Activated CD8-positive, alpha-beta T cell treated with anti-CD3 and anti-CD28 coated beads for 36 hours (primary cell): ENCODE data around the gene KCNMB4. TPM values are rescaled to one million over a fixed set of nuclear protein-coding genes. Genes with fewer than 3 reads are reported as not detected.

Source experiments
- ATAC-seq: fragments of 200-7000 bp; cut with Tn5 transposase; one replicate; pipeline ENCODE4 v1.10.0; 2021; ENCODE audit warnings: mild to moderate bottlenecking, moderate library complexity
- CTCF ChIA-PET: fragments of 350-600 bp; sonication (Branson Sonifier 250); formaldehyde crosslinking; loops from one replicate; lab custom pipeline; 2021; ENCODE audit warnings: antibody characterized with exemption; lab: Charles Lee
- POLR2A ChIA-PET: fragments of 350-600 bp; sonication (Branson Sonifier 250); formaldehyde crosslinking; loops from one replicate; lab custom pipeline; 2021; ENCODE audit warnings: antibody characterized with exemption; lab: Charles Lee
- DNase-seq: peaks from one replicate; pipeline ENCODE4 v3.0.0-alpha.2; 2020
- H3K27ac Mint-ChIP-seq: one replicate; pipeline ENCODE4 v1.8.0; 2021; ENCODE audit warnings: mild to moderate bottlenecking, mixed read lengths
- H3K27me3 Mint-ChIP-seq: one replicate; pipeline ENCODE4 v1.8.0; 2021; ENCODE audit warnings: mixed read lengths
- H3K36me3 Mint-ChIP-seq: one replicate; pipeline ENCODE4 v1.8.0; 2021; ENCODE audit warnings: low read depth, mixed read lengths
- H3K4me1 Mint-ChIP-seq: one replicate; pipeline ENCODE4 v1.8.0; 2021; ENCODE audit warnings: low read depth, mixed read lengths
- H3K4me3 Mint-ChIP-seq: one replicate; pipeline ENCODE4 v1.8.0; 2021; ENCODE audit warnings: mild to moderate bottlenecking, moderate library complexity, mixed read lengths
- H3K9me3 Mint-ChIP-seq: one replicate; pipeline ENCODE4 v1.8.0; 2021; ENCODE audit warnings: mixed read lengths
- intact Hi-C: fragments of 100-400 bp; cut with micrococcal nuclease; formaldehyde crosslinking; loops from one replicate; pipeline ENCODE4 v1.10.0; 2022
- total RNA-seq, 2 experiments: library from RNA; stranded (reverse); gene quantifications; one replicate each; pipeline ENCODE4 v1.2.3, GENCODE V29; 2021
- TF ChIP-seq, protein P1 (sequence below): fragments of 200-600 bp; IDR thresholded peaks from one replicate; pipeline ENCODE4 v1.8.0; 2022; ENCODE audit warnings: antibody characterized with exemption, mild to moderate bottlenecking

The KCNMB4 gene
- total RNA-seq, 2 experiments from 2014 or later = 1.0 to 1.3 TPM

DNA sequence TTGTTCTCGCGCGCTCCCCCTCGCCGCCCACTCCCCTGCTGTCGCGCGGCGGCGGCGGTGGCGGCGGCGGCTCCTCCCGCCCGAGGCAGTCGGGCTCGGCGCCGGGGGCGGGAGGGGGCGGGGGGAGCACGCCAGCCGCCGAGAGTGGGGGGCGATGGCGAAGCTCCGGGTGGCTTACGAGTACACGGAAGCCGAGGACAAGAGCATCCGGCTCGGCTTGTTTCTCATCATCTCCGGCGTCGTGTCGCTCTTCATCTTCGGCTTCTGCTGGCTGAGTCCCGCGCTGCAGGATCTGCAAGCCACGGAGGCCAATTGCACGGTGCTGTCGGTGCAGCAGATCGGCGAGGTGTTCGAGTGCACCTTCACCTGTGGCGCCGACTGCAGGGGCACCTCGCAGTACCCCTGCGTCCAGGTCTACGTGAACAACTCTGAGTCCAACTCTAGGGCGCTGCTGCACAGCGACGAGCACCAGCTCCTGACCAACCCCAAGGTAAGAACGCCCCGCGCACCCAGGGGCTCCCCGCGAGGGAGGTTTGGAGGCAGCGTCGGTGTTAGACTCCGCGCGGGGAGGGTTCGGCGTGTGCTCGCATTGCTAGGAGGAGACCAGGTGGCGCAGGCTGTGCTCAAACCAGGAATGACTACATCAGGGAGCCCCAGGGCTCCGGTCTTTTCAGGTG, 629 bp downstream of the KCNMB4 start:
- no peaks in the 10 kb centered on the region for H3K9me3 Mint-ChIP-seq
- ChIA-PET CTCF (interaction anchor here (1.0 kb wide), 1 partner anchor 10 kb away, joined by 3 read pairs; no protein-coding TSS in a partner anchor), POLR2A (interaction anchor here (1.0 to 1.7 kb wide), 2 partner anchors 9 kb away, joined by 4 to 5 read pairs; no protein-coding TSS in a partner anchor)
- peaks cover 15% of the 10 kb centered on the region for H3K4me1 Mint-ChIP-seq
- H3K4me3 Mint-ChIP-seq = peak overlapping the region; percentile 95
- TF ChIP-seq, protein P1, sequence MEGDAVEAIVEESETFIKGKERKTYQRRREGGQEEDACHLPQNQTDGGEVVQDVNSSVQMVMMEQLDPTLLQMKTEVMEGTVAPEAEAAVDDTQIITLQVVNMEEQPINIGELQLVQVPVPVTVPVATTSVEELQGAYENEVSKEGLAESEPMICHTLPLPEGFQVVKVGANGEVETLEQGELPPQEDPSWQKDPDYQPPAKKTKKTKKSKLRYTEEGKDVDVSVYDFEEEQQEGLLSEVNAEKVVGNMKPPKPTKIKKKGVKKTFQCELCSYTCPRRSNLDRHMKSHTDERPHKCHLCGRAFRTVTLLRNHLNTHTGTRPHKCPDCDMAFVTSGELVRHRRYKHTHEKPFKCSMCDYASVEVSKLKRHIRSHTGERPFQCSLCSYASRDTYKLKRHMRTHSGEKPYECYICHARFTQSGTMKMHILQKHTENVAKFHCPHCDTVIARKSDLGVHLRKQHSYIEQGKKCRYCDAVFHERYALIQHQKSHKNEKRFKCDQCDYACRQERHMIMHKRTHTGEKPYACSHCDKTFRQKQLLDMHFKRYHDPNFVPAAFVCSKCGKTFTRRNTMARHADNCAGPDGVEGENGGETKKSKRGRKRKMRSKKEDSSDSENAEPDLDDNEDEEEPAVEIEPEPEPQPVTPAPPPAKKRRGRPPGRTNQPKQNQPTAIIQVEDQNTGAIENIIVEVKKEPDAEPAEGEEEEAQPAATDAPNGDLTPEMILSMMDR = no peak
- peak; percentile 64 for ATAC-seq
- intact Hi-C loops = loop anchor here (5.0 kb wide), 1 partner anchor 124 kb away; the partner anchor contains the start of gene CNOT2
- DNase-seq = peak; percentile 71
- no peaks in the 10 kb centered on the region for H3K36me3 Mint-ChIP-seq
- H3K27ac Mint-ChIP-seq = peak overlapping the region; percentile 59
- H3K27me3 Mint-ChIP-seq = peaks cover 9% of the 10 kb centered on the region

DNA sequence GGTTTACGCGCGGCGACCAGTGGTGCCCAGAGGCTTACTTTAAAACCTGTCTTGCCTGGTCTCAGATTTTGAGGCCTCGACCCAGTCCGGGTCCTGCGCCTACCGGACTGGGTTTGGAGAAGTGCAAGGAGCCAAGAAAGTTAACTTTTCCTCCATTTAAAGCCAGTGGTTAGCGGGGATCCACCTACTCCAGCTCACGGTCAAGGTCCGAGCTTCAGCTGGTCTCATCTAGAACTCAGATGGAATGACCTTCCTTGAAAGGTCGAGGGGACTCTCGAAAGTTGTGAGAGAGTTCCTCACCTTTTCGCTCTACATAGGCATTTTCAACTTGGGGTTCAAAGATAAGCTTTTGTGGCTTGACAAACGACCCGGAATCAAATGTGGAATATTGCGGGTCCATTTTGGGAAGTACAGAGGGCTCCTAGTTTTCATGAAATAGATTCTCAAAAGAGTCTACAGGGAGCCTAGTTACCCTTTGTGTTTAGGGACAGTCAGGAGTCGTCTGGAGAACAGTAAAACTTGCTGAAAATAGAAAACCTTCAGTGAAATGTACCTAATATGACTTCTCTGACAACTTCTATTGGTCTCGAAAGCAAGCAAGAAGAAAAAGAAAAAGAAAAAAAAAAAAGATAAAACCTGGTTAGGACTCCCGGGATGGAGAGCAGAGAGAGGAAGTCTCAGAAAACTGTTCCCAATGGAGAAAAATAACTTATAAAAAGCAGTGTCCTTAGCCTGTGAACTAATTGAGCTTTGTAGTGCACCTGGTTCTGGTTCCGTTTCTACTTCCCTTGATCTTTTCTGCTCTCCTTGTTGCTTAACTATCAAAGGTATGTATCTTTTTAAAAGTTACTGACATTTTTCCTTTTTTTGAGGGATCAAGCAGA, 1.4 kb downstream of the KCNMB4 start:
- Mint-ChIP-seq H3K36me3 (no peaks in the 10 kb centered on the region), H3K4me1 (peaks cover 15% of the 10 kb centered on the region), H3K27ac (peak overlapping the region; percentile 59), H3K4me3 (peak overlapping the region; percentile 95), H3K27me3 (peaks cover 9% of the 10 kb centered on the region), H3K9me3 (no peaks in the 10 kb centered on the region)
- ChIA-PET CTCF (interaction anchor here (1.0 kb wide), 1 partner anchor 9 kb away, joined by 3 read pairs; no protein-coding TSS in a partner anchor), POLR2A (no interaction called here)
- ATAC-seq = no peak
- TF ChIP-seq, protein P1 = no peak
- DNase-seq = no peak
- intact Hi-C loops = loop anchor here (5.0 kb wide), 1 partner anchor 125 kb away; the partner anchor contains the start of gene CNOT2

DNA sequence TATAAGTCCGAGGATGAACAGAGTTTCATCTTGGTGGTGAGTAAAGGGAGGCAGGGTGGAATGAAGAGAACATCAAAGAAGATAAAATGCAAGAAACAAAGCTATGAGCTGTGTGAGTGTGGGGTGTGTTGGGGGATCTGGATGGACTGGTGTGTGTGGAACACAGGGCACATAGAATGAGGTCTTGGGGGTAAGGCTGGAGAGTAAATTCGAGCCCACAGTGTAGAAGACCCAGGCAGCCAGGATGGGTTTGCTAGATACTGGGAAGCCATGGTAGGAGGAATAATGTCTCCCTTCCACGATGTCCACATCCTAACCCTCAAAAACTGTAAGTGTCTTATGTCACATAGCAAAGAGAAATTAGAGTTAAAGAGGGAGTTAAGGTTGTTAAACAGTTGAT, 6.8 kb downstream of the KCNMB4 start:
- Mint-ChIP-seq H3K9me3 (no peaks in the 10 kb centered on the region), H3K27me3 (no peaks in the 10 kb centered on the region), H3K4me1 (peaks cover under 1% of the 10 kb centered on the region), H3K27ac (no peak overlapping the region), H3K4me3 (no peak overlapping the region), H3K36me3 (no peaks in the 10 kb centered on the region)
- ATAC-seq = no peak
- no peak for DNase-seq
- CTCF ChIA-PET = no interaction called here
- TF ChIP-seq, protein P1 = no peak
- intact Hi-C loops = no loop called here
- POLR2A ChIA-PET = no interaction called here

DNA sequence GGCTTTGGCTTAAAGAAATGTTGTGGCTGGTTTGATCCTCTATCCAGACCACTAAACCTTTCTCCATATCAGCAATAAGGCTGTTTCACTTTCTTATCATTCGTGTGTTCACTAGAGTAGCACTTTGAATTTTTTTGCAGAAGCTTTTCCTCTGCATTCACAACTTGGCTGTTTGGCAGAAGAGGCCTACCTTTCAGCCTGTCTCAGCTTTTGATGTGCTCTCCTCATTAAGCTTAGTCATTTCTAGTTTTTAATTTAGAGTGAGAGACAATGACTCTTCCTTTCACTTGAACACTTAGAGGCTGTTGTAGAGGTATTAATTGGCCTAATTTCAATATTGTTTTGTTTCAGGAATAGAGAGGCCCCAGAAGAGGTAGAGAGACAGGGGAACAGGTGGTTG, 13.8 kb downstream of the KCNMB4 start:
- Mint-ChIP-seq H3K4me1 (peaks cover 10% of the 10 kb centered on the region), H3K4me3 (no peak overlapping the region), H3K27me3 (no peaks in the 10 kb centered on the region), H3K9me3 (peaks cover 6% of the 10 kb centered on the region), H3K27ac (peak overlapping the region; percentile 52), H3K36me3 (peaks cover 3% of the 10 kb centered on the region)
- ATAC-seq = peak; percentile 89
- intact Hi-C loops = no loop called here
- ChIA-PET CTCF (no interaction called here), POLR2A (no interaction called here)
- TF ChIP-seq, protein P1 = no peak
- no peak for DNase-seq
